Measurements from ENCODE around the gene SDHAF1. TPM values are rescaled to one million over a fixed set of nuclear protein-coding genes. Genes with fewer than 3 reads are reported as not detected.

SDHAF1 gene
- total RNA-seq, 1 donor from 2014 or later: 14.3 TPM

DNA sequence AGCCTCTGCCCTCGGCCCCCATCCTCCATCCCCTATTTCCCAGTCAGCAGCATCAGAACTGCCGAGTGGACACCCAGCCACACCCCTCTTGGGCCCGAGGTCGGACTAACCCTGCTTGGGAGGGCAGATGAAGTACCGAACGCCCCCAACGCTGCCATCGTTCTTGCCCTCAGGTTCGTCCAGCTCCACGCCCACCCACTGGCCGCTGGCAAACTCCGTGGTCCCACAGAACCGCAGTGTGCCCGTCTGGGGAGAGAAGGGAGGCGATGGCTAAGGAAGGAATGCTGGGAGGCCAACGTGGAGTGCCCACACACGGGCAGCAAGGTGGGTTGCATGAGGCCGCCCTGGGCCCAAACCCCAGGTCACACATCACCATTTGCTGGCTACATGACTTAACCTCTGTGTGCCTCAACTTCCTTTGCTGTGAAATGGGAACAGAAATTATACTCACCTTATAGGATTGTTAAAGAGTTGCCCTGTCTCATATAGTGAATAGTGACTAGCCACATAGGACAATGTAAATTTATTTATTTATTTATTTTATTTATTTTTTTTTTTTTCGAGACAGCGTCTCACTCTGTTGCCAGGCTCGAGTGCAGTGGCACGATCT is 24.2 kb downstream of the SDHAF1 start:
- no peak for TF ChIP-seq CTCF (IDR thresholded peaks at IDR 0.05; ENCODE audit: unreplicated experiment)
- Mint-ChIP-seq H3K9me3 (ENCODE audit: unreplicated experiment) (no peaks in the 10 kb centered on the region), H3K27me3 (ENCODE audit: unreplicated experiment) (peaks cover 13% of the 10 kb centered on the region), H3K4me1 (ENCODE audit: unreplicated experiment) (peaks cover 17% of the 10 kb centered on the region), H3K27ac (ENCODE audit: unreplicated experiment) (no peak overlapping the region), H3K4me3 (ENCODE audit: unreplicated experiment) (no peak overlapping the region), H3K36me3 (ENCODE audit: low read depth, unreplicated experiment) (peaks cover 31% of the 10 kb centered on the region)
- DNase-seq (ENCODE audit: low spot score): no peak

DNA sequence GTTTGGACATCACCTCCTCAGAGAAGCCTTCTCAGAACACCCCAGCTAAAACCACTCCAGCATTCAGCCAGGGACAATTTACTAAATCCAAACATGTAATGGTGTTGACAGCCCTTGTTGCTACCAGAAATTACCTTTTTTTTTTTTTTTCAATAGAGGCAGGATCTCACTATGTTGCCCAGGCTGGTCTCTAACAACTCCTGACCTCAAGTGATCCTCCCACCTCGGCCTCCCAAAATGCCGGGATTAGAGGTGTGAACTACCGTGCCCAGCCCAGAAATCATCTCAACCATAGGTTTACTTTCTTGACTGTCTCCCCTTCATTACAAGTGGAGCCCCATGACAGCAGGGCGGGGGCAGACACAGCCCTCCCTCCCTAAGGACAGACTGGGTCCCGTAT is 28.4 kb downstream of the SDHAF1 start:
- TF ChIP-seq CTCF (IDR thresholded peaks at IDR 0.05; ENCODE audit: unreplicated experiment): no peak
- Mint-ChIP-seq H3K36me3 (ENCODE audit: low read depth, unreplicated experiment) (peaks cover 25% of the 10 kb centered on the region), H3K4me3 (ENCODE audit: unreplicated experiment) (peak overlapping the region; percentile 45), H3K27me3 (ENCODE audit: unreplicated experiment) (no peaks in the 10 kb centered on the region), H3K27ac (ENCODE audit: unreplicated experiment) (no peak overlapping the region), H3K4me1 (ENCODE audit: unreplicated experiment) (peaks cover 2% of the 10 kb centered on the region), H3K9me3 (ENCODE audit: unreplicated experiment) (no peaks in the 10 kb centered on the region)
- DNase-seq (ENCODE audit: low spot score): no peak

DNA sequence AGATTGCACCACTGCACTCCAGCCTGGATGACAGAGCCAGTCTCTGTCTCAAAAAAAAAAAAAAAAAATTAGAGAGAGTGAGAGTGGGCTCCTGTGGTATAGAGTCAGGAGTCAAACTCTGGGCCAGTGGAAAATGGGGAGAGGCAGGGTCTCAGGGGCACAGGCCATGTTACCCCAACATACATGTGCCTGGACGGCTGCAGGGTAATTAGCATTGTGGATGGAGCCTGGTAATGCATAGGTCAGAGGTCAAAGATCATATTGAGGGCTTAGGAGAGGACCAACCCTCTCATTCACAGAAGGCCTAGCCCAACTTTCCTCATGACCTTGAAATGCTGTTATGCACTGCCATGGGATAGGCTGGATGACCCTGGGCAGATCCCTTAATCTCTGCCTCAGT is 30.6 kb downstream of the SDHAF1 start:
- TF ChIP-seq CTCF (IDR thresholded peaks at IDR 0.05; ENCODE audit: unreplicated experiment): no peak
- H3K4me1 Mint-ChIP-seq (ENCODE audit: unreplicated experiment): peaks cover 2% of the 10 kb centered on the region
- H3K36me3 Mint-ChIP-seq (ENCODE audit: low read depth, unreplicated experiment): peaks cover 36% of the 10 kb centered on the region
- DNase-seq (ENCODE audit: low spot score): no peak
- H3K27me3 Mint-ChIP-seq (ENCODE audit: unreplicated experiment): peaks cover 2% of the 10 kb centered on the region
- H3K9me3 Mint-ChIP-seq (ENCODE audit: unreplicated experiment): no peaks in the 10 kb centered on the region
- H3K27ac Mint-ChIP-seq (ENCODE audit: unreplicated experiment): no peak overlapping the region
- H3K4me3 Mint-ChIP-seq (ENCODE audit: unreplicated experiment): no peak overlapping the region

DNA sequence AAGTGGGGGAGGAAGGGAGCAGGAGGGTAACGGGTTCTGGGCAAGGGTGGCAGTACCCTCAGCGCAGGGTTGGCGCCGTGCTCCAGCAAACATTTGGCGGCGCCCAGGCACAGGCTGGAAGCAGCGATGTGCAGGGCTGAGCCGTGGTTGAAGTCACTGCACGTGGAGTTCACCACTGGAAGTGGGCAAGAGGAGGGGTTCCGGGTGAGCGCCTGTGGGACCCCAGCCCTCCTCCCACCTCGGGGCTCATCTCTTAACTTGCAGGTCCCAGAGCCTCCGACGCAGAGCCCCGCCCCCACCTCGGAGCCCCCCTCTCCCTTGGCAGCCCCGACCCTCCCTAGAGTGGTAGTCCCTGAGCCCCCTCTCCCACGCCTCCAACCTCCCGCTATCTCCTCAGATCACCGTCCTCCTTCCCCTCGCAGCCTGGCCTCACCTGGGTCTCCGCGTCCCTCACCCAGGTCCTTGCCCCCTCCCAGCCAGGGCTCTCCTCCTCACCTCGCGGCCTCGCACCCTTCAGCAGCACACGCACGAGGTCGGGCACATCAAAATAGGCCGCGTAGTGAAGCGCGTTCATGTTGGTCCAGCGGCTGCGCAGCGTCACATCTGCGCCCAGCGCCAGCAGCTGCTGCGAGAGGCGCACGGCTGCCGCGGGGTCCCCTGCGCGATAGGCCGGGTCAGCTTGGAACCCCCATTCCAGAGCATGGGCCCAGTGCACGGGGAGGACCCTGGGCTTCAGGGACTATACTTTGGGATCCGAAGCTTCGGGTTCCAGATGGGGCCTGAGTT is 31.3 kb downstream of the SDHAF1 start:
- peaks cover 38% of the 10 kb centered on the region for H3K36me3 Mint-ChIP-seq (ENCODE audit: low read depth, unreplicated experiment)
- H3K4me1 Mint-ChIP-seq (ENCODE audit: unreplicated experiment): peaks cover 4% of the 10 kb centered on the region
- H3K27ac Mint-ChIP-seq (ENCODE audit: unreplicated experiment): no peak overlapping the region

More for the DNA sequence above, 31.3 kb downstream of the SDHAF1 start:
- Mint-ChIP-seq H3K9me3 (ENCODE audit: unreplicated experiment) (no peaks in the 10 kb centered on the region), H3K27me3 (ENCODE audit: unreplicated experiment) (peaks cover 4% of the 10 kb centered on the region), H3K4me3 (ENCODE audit: unreplicated experiment) (no peak overlapping the region)
- no peak for TF ChIP-seq CTCF (IDR thresholded peaks at IDR 0.05; ENCODE audit: unreplicated experiment)
- no peak for DNase-seq (ENCODE audit: low spot score)
